ENCODE data around the gene LMAN2L.

LMAN2L gene

GRCh38 chr2:96767135-96767871 lies 27.4 kb upstream of the LMAN2L start:
- no peak for DNase-seq (ENCODE audit: low read depth)
- H3K4me3 ChIP-seq (ENCODE audit: low read length), result no peak overlapping the region
- no peak for TF ChIP-seq CTCF (conservative IDR thresholded peaks at IDR 0.05; ENCODE audit: low read depth, low read length)

GRCh38 chr2:96764253-96764637 lies 24.4 kb upstream of the LMAN2L start:
- H3K4me3 ChIP-seq (ENCODE audit: low read length), result no peak overlapping the region
- TF ChIP-seq CTCF (conservative IDR thresholded peaks at IDR 0.05; ENCODE audit: low read depth, low read length), result no peak
- DNase-seq (ENCODE audit: low read depth), result no peak

- TF ChIP-seq CTCF (conservative IDR thresholded peaks at IDR 0.05; ENCODE audit: low read depth, low read length), result peak; percentile 66
- DNase-seq (ENCODE audit: low read depth), result no peak
- H3K4me3 ChIP-seq (ENCODE audit: low read length), result peak overlapping the region; percentile 39
Measured at GRCh38 chr2:96763511-96764252, 23.8 kb upstream of the LMAN2L start.

GRCh38 chr2:96762529-96763311 lies 22.9 kb upstream of the LMAN2L start:
- TF ChIP-seq CTCF (conservative IDR thresholded peaks at IDR 0.05; ENCODE audit: low read depth, low read length), result no peak
- peak; percentile 39 for DNase-seq (ENCODE audit: low read depth)
- H3K4me3 ChIP-seq (ENCODE audit: low read length), result peak overlapping the region; percentile 39

- TF ChIP-seq CTCF (conservative IDR thresholded peaks at IDR 0.05; ENCODE audit: low read depth, low read length), result peak; percentile 37
- H3K4me3 ChIP-seq (ENCODE audit: low read length), result peak overlapping the region; percentile 67
- no peak for DNase-seq (ENCODE audit: low read depth)
Measured at GRCh38 chr2:96760986-96761832, 21.3 kb upstream of the LMAN2L start.

Measured in retinal pigment epithelial cell (primary cell).